Mucosa of descending colon (tissue), 3 donors: ENCODE results near the gene MTMR6. TPM values are rescaled to one million over a fixed set of nuclear protein-coding genes. Genes with fewer than 3 reads are reported as not detected.
"Not testable (repeated sequence)": the region's sequence is repeated elsewhere in the genome, so short reads cannot be mapped to it uniquely, and the experiment has no call there.

ENCODE experiments used
- ATAC-seq: fragments of 200-7000 bp; cut with Tn5 transposase; one replicate; pipeline ENCODE4 v1.9.1; 2020; ENCODE audit warnings: mild to moderate bottlenecking, moderate library complexity
- DNase-seq, 3 donors: peaks; one replicate each; pipeline ENCODE4 v3.0.0-alpha.2; 2020
- H3K36me3 ChIP-seq: fragments of 200-600 bp; one replicate; pipeline ENCODE4 v1.8.0; 2021; ENCODE audit warnings: low read depth, mild to moderate bottlenecking
- H3K4me1 ChIP-seq: fragments of 200-600 bp; one replicate; pipeline ENCODE4 v1.8.0; 2021; ENCODE audit warnings: low read depth, mild to moderate bottlenecking
- H3K4me3 ChIP-seq: fragments of 200-600 bp; one replicate; pipeline ENCODE4 v1.8.0; 2021; ENCODE audit warnings: mild to moderate bottlenecking
- H3K9me3 ChIP-seq: fragments of 200-600 bp; one replicate; pipeline ENCODE4 v1.8.0; 2021; ENCODE audit warnings: mild to moderate bottlenecking
- intact Hi-C, 2 donors: fragments of 100-400 bp; cut with DNase I in 1 of 2; cut with micrococcal nuclease in 1 of 2; formaldehyde crosslinking; loops; one replicate each; pipeline versions ENCODE4 v1.11.0 to v1.11.1; 2022; cut with DNase I, micrococcal nuclease
- total RNA-seq, 3 donors: library from RNA; stranded (reverse); fragmentation: NEBNext Ultra II Directional in 2 of 3; extraction: Animal tissue kit (Norgen Biotek cat#: 25700) in 2 of 3; gene quantifications; one replicate each; pipeline versions ENCODE4 v1.2.1 to v1.2.4, GENCODE V29; 2021 to 2023
- TF ChIP-seq, protein P1 (sequence below): fragments of 200-600 bp; IDR thresholded peaks from one replicate; pipeline ENCODE4 v1.8.0; 2022; ENCODE audit warnings: antibody characterized with exemption, mild to moderate bottlenecking
- donor health status: DM: no; HTN: no; CAD: no; lungs with moderate emphysema.
- donor health status: DM: no; HTN: no; CAD: no.
- donor health status: DM: no; HTN: yes; CAD: no.

MTMR6 gene
- total RNA-seq, 3 donors from 2014 or later, result 10.8 to 18.5 (median 13.7) TPM

- no peaks in the 10 kb centered on the region for H3K36me3 ChIP-seq
- intact Hi-C loops, result no loop called here
- H3K9me3 ChIP-seq, result no peaks in the 10 kb centered on the region
- TF ChIP-seq, protein P1, sequence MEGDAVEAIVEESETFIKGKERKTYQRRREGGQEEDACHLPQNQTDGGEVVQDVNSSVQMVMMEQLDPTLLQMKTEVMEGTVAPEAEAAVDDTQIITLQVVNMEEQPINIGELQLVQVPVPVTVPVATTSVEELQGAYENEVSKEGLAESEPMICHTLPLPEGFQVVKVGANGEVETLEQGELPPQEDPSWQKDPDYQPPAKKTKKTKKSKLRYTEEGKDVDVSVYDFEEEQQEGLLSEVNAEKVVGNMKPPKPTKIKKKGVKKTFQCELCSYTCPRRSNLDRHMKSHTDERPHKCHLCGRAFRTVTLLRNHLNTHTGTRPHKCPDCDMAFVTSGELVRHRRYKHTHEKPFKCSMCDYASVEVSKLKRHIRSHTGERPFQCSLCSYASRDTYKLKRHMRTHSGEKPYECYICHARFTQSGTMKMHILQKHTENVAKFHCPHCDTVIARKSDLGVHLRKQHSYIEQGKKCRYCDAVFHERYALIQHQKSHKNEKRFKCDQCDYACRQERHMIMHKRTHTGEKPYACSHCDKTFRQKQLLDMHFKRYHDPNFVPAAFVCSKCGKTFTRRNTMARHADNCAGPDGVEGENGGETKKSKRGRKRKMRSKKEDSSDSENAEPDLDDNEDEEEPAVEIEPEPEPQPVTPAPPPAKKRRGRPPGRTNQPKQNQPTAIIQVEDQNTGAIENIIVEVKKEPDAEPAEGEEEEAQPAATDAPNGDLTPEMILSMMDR, result no peak
- H3K4me1 ChIP-seq, result no peaks in the 10 kb centered on the region
- H3K4me3 ChIP-seq, result no peak overlapping the region
- no peak for DNase-seq
- no peak for ATAC-seq
Measured at GRCh38 chr13:25319771-25320170, 32.5 kb upstream of the MTMR6 start.

DNA sequence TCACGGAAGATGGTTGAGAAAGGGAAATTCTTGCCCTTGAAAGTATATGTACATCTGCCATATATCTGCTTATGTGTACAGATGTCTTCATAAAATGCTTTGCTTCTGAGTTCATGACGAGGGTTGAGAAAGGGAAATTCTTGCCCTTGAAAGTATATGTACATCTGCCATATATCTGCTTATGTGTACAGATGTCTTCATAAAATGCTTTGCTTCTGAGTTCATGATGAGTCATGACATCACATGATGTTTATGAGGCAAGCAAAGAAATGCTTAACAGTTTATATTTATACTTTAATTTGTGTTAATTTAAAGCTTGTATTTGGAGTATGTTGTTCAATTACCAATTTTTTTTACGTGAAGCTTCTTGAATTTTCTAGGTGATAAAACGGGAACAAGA lies 31.7 kb upstream of the MTMR6 start:
- DNase-seq, H3K9me3 ChIP-seq, H3K4me1 ChIP-seq, H3K36me3 ChIP-seq, H3K4me3 ChIP-seq, ATAC-seq, intact Hi-C loops: not testable (repeated sequence)

GRCh38 chr13:25310891-25311290 lies 23.6 kb upstream of the MTMR6 start:
- no peak for DNase-seq
- no peaks in the 10 kb centered on the region for H3K36me3 ChIP-seq
- peak; percentile 63 for ATAC-seq
- H3K4me3 ChIP-seq, result no peak overlapping the region
- intact Hi-C loops, result no loop called here
- no peaks in the 10 kb centered on the region for H3K4me1 ChIP-seq
- H3K9me3 ChIP-seq, result no peaks in the 10 kb centered on the region
- TF ChIP-seq, protein P1, result no peak

DNA sequence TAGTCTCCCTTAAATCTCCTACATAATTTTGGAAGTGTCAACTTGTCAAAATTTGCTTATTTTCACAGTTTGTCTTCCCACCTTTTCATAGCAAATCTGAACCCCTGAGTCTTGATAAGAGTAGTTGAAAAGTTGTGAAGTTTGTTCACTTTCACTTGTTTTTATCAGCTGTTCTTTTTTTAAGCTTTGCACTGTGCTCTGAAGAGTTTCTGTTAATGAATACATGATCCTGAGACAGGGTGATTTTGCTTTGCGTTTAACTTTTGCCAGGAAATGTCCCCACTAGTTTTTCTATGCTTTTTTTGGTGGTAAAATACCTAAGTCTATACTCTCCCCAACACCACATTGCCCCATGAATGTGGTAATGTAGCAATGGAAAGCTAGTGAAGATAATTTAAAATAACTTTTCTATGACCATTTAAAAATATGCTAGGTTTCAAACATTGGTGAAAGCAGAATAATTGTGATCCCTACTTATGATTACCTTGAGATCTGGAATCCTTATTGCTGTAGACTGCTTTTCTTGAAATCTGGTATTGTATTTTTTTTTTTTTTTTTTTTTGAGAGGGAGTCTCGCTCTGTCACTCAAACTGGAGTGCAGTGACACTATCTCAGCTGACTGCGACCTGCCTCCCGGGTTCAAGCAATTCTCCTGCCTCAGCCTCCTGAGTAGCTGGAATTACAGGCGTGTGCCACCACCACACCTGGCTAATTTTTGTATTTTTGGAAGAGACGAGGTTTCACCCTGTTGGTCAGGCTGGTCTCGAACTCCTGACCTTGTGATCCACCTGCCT lies 19.6 kb upstream of the MTMR6 start:
- ATAC-seq (no peak), DNase-seq (no peak)
- intact Hi-C loops, result no loop called here

DNA sequence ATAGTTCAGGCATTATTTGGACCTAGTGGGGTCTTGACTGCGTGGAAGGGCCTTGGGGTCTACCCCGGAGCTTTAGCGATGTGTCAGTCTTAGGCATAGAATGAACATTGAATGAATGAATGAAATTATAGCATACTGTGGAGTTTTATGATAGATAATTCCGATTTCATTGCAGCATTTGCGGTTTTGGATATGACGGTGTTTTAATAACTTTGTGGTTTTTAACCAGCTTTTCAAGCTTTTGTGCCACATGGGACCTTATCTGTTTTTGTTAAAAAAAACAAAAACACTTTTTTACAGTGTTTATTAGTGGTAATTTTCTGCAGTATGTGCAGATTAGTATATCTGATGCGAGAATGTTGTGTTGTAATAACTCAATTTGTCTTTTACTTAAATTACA lies 14.8 kb upstream of the MTMR6 start:
- peaks cover 9% of the 10 kb centered on the region for H3K4me1 ChIP-seq
- TF ChIP-seq, protein P1, result no peak
- intact Hi-C loops, result no loop called here
- H3K4me3 ChIP-seq, result peak overlapping the region; percentile 81
- no peaks in the 10 kb centered on the region for H3K9me3 ChIP-seq
- H3K36me3 ChIP-seq, result no peaks in the 10 kb centered on the region
- DNase-seq, result no peak
- no peak for ATAC-seq

More for the DNA sequence above, 19.6 kb upstream of the MTMR6 start:
- Histone ChIP-seq H3K4me3 (no peak overlapping the region), H3K36me3 (no peaks in the 10 kb centered on the region), H3K9me3 (no peaks in the 10 kb centered on the region), H3K4me1 (peaks cover 9% of the 10 kb centered on the region)
- TF ChIP-seq, protein P1, result no peak

- Histone ChIP-seq H3K36me3 (no peaks in the 10 kb centered on the region), H3K4me3 (peak within 1 kb of the TSS; percentile 81), H3K4me1 (peaks cover 9% of the 10 kb centered on the region), H3K9me3 (no peaks in the 10 kb centered on the region)
- intact Hi-C loops, result no loop called here
- DNase-seq, result peak; percentile 96 to 97 (median 97)
- peak; percentile 100 for ATAC-seq
- TF ChIP-seq, protein P1, result no peak
Measured at GRCh38 chr13:25301347-25302113, 14.2 kb upstream of the MTMR6 start, which contains the start of gene NUP58. TSS of gene NUP58 (plus strand) at chr13:25301625. CDS start at chr13:25301774, 149 bp downstream.
